Neural crest cell (in vitro differentiated cells): ENCODE data around the gene GNAO1. TPM values are rescaled to one million over a fixed set of nuclear protein-coding genes. Genes with fewer than 3 reads are reported as not detected.
A peak's percentile ranks its signal among the peaks of the same experiment; 100 is the strongest.

ENCODE experiments used
- DNase-seq: peaks from one replicate; pipeline ENCODE4 v3.0.0; 2021; ENCODE audit warnings: low read depth, mixed read lengths, low spot score
- H3K27ac Mint-ChIP-seq: one replicate; pipeline ENCODE4 v1.8.0; 2021; ENCODE audit warnings: mild to moderate bottlenecking, mixed read lengths; ENCODE audit not compliant: unreplicated experiment
- H3K27me3 Mint-ChIP-seq: 2 replicates; pipeline ENCODE4 v1.8.0; 2021; ENCODE audit warnings: low read depth, mild to moderate bottlenecking, mixed read lengths
- H3K36me3 Mint-ChIP-seq: 2 replicates; pipeline ENCODE4 v1.8.0; 2021; ENCODE audit warnings: low read depth, mild to moderate bottlenecking, mixed read lengths
- H3K4me1 Mint-ChIP-seq: 2 replicates; pipeline ENCODE4 v1.8.0; 2021; ENCODE audit warnings: mixed read lengths
- H3K4me3 Mint-ChIP-seq: one replicate; pipeline ENCODE4 v1.8.0; 2021; ENCODE audit warnings: mild to moderate bottlenecking, mixed read lengths
- H3K9me3 Mint-ChIP-seq: 2 replicates; pipeline ENCODE4 v1.8.0; 2021; ENCODE audit warnings: mixed read lengths
- total RNA-seq: library from RNA; stranded (reverse); gene quantifications from 2 replicates; pipeline ENCODE4 v1.2.1, GENCODE V29; 2021
- TF ChIP-seq, protein P1 (sequence below): fragments of 200-600 bp; sonication (generic); conservative IDR thresholded peaks from 2 replicates; pipeline ENCODE4 v1.5.0; 2021; ENCODE audit warnings: antibody characterized with exemption, mild to moderate bottlenecking

The GNAO1 gene
- total RNA-seq, 1 donor from 2014 or later = 22.2 TPM

DNA sequence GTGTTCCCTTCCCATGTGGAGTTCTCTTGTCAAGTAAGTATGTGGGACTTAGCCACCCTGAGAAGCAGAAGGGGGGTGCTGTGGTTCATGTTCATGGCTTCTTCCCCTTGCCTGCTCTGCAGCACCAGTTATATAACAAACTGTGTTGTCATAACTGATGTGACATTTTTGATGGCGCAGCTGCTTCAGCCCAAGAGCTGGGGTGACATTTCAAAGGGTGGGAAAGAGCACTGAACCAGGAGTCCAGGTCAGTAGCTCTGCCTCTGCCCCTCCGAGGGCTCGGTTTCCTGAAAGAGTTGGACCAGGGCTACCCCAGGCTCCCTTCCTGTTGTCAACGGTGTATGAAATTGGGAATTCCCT lies 7.4 kb downstream of the GNAO1 start:
- TF ChIP-seq, protein P1, sequence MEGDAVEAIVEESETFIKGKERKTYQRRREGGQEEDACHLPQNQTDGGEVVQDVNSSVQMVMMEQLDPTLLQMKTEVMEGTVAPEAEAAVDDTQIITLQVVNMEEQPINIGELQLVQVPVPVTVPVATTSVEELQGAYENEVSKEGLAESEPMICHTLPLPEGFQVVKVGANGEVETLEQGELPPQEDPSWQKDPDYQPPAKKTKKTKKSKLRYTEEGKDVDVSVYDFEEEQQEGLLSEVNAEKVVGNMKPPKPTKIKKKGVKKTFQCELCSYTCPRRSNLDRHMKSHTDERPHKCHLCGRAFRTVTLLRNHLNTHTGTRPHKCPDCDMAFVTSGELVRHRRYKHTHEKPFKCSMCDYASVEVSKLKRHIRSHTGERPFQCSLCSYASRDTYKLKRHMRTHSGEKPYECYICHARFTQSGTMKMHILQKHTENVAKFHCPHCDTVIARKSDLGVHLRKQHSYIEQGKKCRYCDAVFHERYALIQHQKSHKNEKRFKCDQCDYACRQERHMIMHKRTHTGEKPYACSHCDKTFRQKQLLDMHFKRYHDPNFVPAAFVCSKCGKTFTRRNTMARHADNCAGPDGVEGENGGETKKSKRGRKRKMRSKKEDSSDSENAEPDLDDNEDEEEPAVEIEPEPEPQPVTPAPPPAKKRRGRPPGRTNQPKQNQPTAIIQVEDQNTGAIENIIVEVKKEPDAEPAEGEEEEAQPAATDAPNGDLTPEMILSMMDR = no peak
- no peaks in the 10 kb centered on the region for H3K36me3 Mint-ChIP-seq
- no peaks in the 10 kb centered on the region for H3K9me3 Mint-ChIP-seq
- no peak overlapping the region for H3K4me3 Mint-ChIP-seq
- peaks cover 38% of the 10 kb centered on the region for H3K27me3 Mint-ChIP-seq
- peaks cover 16% of the 10 kb centered on the region for H3K4me1 Mint-ChIP-seq
- H3K27ac Mint-ChIP-seq = no peak overlapping the region
- no peak for DNase-seq

DNA sequence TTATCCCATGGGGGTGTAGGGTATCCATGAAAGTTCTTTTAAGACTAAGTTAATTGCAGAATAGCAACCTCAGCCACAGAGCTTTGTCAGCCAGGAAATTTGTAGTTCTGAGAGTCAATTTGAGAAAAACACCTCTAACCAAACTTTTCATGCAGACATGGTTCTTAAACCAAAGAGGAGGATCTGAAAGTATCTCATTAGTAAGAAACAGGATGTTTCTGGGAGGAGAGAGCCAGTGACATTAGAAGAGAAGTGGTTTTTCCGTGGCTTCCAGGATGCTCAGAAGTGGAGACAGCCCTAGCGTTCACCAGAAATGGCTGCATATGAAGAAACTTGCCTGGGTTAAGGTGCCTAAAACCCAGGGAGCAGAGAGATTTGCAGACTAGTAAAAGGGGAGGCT lies 7.9 kb downstream of the GNAO1 start:
- Mint-ChIP-seq H3K9me3 (no peaks in the 10 kb centered on the region), H3K4me3 (no peak overlapping the region), H3K36me3 (no peaks in the 10 kb centered on the region), H3K27me3 (peaks cover 34% of the 10 kb centered on the region), H3K27ac (no peak overlapping the region), H3K4me1 (peaks cover 12% of the 10 kb centered on the region)
- TF ChIP-seq, protein P1 = no peak
- DNase-seq = no peak

DNA sequence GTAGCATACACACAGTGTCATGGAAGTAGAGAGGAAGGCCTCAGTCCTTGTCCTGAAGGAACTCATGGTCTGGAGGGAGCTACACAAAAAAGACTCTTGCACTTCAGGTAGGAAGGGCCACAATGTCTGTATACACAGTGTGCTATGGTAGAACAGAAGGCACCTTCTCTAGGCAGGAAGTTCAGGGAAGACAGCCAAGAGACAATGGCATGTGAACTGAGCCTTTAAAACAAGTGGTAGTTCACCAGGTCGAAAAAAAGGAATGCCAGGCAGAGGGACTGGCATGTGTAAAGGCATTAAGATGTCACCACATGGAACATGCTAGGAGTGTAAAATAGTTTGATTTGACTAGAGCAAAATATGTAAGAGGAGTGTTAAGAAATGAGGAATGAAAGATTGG lies 9.7 kb downstream of the GNAO1 start:
- no peaks in the 10 kb centered on the region for H3K36me3 Mint-ChIP-seq
- no peak overlapping the region for H3K27ac Mint-ChIP-seq
- no peaks in the 10 kb centered on the region for H3K9me3 Mint-ChIP-seq
- no peak overlapping the region for H3K4me3 Mint-ChIP-seq
- H3K27me3 Mint-ChIP-seq = peaks cover 20% of the 10 kb centered on the region
- TF ChIP-seq, protein P1 = no peak
- no peak for DNase-seq
- H3K4me1 Mint-ChIP-seq = peaks cover 8% of the 10 kb centered on the region

DNA sequence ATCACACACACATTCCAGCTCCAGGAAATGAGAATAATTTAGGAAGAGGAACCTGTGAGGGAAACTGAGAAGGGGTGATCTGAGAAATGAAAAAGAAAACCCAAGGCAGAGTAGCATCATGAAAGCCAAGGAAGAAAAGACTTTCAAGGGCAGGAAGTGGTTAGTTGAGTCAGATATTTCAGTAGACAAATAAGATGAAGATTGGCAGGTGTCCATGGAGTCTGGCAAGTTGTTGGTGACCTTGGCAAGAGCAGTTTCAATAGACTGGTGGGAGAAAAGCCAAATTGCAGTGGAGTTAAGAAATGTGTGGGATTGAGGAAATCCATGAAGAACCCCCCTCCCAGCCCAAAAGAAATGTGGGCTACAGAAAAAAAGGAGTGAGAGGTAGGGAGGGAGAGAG lies 10.7 kb downstream of the GNAO1 start:
- Mint-ChIP-seq H3K27me3 (peaks cover 12% of the 10 kb centered on the region), H3K4me1 (peaks cover 6% of the 10 kb centered on the region), H3K27ac (no peak overlapping the region), H3K4me3 (no peak overlapping the region), H3K36me3 (no peaks in the 10 kb centered on the region), H3K9me3 (no peaks in the 10 kb centered on the region)
- TF ChIP-seq, protein P1 = no peak
- DNase-seq = no peak

DNA sequence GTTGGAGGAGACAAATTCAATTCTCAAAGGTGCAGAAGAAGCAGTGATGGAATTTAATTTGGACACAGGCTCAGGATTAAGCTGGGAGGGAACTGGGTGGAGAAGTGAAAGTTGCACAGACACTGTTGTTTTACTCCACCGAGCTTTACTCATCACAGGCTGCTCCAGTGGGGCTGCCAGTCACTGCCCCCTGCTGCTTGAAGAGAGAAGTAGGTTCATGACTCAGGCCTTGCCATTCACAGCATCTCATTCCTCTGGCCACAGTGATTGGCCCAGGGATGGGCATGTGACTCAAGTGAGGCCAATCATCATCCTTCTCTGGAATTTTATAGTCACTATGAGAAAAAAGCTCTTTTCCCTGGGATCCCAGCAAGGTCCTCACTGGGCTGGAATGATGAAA lies 11.8 kb downstream of the GNAO1 start:
- DNase-seq = no peak
- TF ChIP-seq, protein P1 = peak; percentile 51
- Mint-ChIP-seq H3K9me3 (no peaks in the 10 kb centered on the region), H3K27me3 (peaks cover 10% of the 10 kb centered on the region), H3K4me1 (no peaks in the 10 kb centered on the region), H3K27ac (no peak overlapping the region), H3K4me3 (no peak overlapping the region), H3K36me3 (no peaks in the 10 kb centered on the region)

DNA sequence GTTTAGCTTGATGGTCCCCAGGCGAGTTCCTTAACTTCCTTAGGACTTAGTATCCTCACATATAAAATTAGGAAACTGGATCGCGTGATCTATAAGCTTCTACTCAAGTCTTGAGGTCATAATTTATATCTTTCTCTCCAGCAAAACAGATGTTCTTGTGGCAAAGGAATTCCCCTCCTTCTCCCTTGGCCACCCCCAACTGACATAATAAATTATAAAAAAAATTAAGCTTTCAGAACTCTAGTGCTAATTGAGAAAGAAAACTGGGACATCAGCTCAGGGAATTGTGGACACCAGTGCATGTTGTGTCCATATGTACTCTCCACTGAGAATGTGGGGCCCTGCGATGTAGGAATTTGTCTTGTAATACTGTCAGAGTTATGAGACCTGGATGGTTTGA lies 13.5 kb downstream of the GNAO1 start:
- peaks cover 5% of the 10 kb centered on the region for H3K27me3 Mint-ChIP-seq
- H3K4me1 Mint-ChIP-seq = no peaks in the 10 kb centered on the region
- H3K4me3 Mint-ChIP-seq = no peak overlapping the region
- TF ChIP-seq, protein P1 = no peak
- no peak overlapping the region for H3K27ac Mint-ChIP-seq
- DNase-seq = no peak
- H3K36me3 Mint-ChIP-seq = no peaks in the 10 kb centered on the region
- H3K9me3 Mint-ChIP-seq = no peaks in the 10 kb centered on the region
